ENCODE measurements around the gene MUC5B.
"Not testable (repeated sequence)": the region's sequence is repeated elsewhere in the genome, so short reads cannot be mapped to it uniquely, and the experiment has no call there.

MUC5B gene

DNA sequence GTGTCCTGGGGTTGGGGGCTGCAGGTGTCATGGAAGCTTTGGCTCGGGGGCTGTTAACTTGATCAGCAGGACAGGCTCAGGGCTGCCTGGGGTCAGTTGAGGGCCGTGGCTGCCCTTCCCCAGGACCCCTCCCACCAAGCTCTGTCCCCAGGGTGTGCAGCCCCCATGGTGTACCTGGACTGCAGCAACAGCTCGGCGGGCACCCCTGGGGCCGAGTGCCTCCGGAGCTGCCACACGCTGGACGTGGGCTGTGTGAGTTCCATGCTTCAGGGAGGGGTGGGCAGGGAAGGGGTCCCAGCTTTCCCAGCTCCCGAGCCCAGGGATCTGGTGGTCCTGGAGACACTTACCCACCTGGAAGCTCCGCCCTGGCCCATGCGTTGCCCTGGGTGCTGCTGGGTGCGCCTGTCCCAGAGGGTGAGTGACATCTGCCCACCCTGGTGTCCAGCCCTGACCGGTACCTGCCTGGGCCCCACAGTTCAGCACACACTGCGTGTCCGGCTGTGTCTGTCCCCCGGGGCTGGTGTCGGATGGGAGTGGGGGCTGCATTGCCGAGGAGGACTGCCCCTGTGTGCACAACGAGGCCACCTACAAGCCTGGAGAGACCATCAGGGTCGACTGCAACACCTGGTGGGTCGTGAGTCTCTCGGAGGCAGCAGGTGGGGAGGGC is 11.3 kb downstream of the MUC5B start:
- no peak for DNase-seq

DNA sequence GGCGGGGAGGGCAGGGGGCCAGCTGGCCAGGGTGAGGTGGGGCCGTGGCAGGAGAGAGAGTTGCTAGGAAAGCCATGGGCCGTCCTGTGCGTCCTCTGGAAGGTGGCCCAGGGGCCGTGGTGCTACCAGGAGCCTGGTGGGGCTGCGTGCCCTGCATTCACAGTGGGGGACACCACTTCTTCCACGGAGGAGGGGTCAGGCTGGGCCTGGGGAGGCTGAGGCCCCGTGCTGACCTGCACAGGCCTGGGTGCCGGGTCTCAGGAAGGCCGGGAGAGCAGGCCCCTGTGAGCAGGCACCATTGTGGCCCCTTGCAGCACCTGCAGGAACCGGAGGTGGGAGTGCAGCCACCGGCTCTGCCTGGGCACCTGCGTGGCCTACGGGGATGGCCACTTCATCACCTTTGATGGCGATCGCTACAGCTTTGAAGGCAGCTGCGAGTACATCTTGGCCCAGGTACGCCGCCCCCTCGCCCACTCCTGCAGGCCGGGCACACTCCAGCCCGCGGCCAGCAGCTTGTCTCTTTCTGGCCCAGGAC is 12.0 kb downstream of the MUC5B start:
- DNase-seq = no peak

DNA sequence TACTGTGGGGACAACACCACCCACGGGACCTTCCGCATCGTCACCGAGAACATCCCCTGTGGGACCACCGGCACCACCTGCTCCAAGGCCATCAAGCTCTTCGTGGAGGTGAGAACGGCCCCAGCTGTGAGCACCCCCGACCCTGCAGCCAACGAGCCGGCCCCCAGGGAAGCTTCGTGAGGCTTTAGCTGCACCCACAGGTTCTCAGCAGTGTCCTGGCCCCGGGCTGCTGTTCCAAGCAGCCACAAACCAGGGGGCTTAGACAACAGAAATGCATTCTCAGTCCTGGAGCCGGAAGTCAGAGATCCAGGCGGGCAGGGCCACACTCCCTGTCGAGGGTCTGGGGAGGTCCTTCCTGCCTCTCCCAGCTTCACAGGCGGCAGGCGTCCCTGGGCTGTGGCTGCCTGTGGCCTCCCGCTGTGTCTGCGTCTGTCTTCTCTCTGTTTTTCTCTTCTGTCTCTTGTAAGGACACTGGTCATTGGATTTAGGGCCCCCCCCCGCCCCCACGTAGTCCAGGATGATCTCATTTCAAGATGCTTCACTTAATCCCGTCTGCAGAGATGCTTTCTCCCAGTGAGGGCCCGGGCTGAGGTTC is 12.5 kb downstream of the MUC5B start:
- peak; percentile 21 for DNase-seq

DNA sequence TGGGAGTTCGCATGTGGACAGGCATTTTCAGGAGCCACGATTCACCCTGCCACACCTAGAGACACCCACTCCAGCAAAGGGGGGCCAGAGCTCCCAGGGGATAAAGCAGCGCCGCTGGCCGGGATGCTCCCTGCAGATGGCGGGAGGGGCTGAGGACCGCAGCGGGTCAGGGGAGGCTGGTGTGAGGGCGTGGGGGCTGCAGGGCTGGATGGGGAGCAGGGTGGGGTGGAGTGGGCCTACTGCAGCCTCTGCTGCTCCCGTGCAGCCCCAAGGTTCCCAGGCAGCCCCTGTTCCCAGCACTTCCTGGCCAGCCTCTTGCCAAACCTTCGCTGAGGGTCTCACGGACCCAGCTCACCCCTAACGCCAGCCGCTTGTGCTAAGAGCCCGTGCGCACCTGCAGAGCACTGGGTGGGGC is 13.0 kb downstream of the MUC5B start:
- no peak for DNase-seq

DNA sequence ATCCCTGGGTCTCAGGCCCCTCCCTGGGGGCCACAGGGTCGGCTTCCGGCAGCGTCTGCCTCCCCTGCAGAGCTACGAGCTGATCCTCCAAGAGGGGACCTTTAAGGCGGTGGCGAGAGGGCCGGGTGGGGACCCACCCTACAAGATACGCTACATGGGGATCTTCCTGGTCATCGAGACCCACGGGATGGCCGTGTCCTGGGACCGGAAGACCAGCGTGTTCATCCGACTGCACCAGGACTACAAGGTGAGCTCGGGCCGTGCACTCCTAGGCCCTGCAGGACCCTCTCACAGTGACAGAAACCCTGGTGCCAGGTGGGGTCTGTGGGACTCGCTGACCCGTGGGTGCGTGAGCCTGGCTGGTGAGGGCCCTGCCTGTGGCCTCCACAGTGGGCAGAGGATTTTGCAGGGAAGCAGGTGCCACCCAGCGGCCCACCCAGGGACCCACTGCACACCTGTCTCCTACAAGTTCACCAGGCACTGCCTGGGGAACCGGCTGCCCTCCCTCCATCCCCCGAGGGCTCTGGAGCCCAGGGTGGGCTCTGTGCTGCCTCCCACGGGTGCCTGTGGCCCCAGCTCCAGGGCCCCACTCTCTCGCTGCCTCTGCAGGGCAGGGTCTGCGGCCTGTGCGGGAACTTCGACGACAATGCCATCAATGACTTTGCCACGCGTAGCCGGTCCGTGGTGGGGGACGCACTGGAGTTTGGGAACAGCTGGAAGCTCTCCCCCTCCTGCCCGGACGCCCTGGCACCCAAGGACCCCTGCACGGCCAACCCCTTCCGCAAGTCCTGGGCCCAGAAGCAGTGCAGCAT is 13.7 kb downstream of the MUC5B start:
- DNase-seq = no peak

DNA sequence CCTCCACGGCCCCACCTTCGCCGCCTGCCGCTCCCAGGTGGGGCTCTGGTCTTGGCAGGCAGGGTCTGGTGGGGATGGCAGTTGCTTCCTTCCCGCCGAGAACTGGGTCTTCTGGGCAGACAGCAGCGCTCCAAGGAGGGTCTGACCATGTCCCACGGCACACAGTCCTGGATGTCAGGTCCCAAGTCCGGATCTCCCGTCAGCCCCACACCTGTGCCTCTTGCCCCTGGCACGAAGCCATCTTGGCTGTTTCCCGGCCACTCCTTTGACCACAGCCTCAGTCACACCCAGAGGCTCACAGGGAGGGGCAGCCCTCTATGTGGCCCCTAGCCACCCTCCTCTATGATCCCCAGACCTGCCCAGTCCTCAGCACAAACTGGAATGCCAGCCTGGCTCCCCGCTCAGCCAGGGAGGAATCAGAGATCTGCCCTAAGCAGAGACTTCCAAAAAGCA is 14.3 kb downstream of the MUC5B start:
- DNase-seq = no peak

DNA sequence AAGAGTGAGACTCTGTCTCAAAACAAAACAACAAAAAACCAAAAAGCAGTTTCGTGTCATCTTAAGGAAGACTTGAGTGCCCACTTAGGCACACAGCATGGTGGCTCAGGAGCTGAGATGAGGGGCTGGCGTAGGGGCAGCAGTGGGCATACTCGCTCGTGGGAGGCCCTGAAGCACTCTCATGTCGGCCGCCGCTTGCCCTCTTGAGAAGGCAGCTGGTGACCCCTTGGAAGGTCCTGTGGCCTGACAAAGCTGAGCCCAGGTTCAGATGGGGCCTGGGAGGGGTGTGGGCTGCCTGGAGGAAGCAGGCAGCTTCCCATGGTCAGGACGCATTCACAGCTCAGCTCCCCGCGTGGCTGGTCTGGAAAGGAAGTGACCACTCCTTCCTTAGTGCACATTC is 15.0 kb downstream of the MUC5B start:
- no peak for DNase-seq

DNA sequence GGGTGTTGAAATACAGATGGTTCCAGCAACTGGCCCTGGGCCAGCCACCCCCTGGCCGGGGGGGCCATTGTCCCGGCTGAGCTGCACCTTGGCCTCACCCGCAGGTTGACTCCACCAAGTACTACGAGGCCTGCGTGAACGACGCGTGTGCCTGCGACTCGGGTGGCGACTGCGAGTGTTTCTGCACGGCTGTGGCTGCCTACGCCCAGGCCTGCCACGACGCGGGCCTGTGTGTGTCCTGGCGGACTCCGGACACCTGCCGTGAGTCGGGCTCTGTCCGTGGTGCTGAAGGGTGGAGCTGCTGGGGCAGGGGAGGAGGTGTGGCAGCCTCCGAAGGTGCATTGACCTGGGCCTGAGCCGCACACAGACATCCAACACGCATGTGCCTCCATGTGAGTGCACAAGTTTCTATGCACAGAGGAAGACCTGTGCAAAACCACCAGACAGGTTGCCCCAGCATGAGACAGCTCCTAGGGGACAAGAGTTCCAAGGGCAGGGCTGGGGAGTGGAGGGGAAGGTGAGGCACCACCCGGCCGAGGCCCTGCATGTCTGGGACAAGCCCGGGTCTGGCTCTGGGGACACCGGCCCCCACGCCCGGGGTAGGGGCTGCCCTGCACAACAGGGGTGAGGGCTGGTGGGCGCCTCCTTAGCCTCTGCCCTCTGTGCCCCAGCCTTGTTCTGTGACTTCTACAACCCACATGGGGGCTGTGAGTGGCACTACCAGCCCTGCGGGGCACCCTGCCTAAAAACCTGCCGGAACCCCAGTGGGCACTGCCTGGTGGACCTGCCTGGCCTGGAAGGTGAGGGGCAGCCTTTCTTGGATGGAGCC is 16.1 kb downstream of the MUC5B start:
- no peak for DNase-seq

DNA sequence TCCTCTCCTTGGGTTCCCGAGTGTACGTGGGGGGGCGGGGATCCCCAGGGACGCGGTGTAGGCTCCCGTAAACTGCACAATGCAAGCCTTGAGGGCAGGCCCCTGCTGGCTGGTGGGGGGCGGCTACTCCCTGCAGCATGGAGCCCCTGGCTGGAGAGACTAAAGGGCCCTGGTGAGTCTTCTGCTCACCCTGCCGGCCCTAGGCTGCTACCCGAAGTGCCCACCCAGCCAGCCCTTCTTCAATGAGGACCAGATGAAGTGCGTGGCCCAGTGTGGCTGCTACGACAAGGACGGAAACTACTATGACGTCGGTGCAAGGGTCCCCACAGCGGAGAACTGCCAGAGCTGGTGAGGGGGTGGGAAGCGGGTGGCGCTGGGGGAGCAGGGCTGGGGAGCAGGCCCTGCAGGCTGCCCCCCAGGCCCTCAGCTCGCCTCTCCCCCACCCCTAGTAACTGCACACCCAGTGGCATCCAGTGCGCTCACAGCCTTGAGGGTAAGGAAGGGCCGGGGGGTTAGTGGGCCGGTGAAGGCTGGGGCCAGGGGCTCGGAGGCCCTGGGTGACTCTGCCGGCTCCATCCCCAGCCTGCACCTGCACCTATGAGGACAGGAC is 16.8 kb downstream of the MUC5B start:
- DNase-seq = no peak

DNA sequence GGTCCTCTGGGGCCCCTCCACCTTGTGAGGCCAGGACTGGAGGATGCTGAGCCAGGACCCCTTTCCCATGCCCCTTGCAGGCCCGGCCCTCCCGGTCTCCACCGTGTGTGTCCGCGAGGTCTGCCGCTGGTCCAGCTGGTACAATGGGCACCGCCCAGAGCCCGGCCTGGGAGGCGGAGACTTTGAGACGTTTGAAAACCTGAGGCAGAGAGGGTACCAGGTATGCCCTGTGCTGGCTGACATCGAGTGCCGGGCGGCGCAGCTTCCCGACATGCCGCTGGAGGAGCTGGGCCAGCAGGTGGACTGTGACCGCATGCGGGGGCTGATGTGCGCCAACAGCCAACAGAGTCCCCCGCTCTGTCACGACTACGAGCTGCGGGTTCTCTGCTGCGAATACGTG is 17.9 kb downstream of the MUC5B start:
- DNase-seq = no peak

DNA sequence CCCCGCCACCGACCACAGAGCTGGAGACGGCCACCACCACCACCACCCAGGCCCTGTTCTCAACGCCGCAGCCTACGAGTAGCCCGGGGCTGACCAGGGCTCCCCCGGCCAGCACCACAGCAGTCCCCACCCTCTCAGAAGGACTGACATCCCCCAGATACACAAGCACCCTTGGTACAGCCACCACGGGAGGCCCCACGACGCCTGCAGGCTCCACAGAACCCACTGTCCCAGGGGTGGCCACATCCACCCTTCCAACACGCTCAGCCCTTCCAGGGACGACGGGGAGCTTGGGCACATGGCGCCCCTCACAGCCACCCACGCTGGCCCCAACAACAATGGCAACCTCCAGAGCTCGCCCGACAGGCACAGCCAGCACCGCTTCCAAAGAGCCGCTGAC is 18.8 kb downstream of the MUC5B start:
- no peak for DNase-seq

DNA sequence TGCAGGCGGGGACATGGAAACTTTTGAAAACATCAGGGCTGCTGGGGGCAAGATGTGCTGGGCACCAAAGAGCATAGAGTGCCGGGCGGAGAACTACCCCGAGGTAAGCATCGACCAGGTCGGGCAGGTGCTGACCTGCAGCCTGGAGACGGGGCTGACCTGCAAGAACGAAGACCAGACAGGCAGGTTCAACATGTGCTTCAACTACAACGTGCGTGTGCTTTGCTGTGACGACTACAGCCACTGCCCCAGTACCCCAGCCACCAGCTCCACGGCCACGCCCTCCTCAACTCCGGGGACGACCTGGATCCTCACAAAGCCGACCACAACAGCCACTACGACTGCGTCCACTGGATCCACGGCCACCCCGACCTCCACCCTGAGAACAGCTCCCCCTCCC is 19.4 kb downstream of the MUC5B start:
- no peak for DNase-seq

DNA sequence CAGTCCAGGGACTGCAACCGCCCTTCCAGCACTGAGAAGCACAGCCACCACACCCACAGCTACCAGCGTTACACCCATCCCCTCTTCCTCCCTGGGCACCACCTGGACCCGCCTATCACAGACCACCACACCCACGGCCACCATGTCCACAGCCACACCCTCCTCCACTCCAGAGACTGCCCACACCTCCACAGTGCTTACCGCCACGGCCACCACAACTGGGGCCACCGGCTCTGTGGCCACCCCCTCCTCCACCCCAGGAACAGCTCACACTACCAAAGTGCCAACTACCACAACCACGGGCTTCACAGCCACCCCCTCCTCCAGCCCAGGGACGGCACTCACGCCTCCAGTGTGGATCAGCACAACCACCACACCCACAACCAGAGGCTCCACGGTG is 19.9 kb downstream of the MUC5B start:
- DNase-seq = not testable (repeated sequence)

DNA sequence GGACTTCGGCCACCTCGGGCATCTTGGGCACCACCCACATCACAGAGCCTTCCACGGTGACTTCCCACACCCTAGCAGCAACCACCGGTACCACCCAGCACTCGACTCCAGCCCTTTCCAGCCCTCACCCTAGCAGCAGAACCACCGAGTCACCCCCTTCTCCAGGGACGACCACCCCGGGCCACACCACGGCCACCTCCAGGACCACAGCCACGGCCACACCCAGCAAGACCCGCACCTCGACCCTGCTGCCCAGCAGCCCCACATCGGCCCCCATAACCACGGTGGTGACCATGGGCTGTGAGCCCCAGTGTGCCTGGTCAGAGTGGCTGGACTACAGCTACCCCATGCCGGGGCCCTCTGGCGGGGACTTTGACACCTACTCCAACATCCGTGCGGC is 20.7 kb downstream of the MUC5B start:
- DNase-seq = not testable (repeated sequence)

DNA sequence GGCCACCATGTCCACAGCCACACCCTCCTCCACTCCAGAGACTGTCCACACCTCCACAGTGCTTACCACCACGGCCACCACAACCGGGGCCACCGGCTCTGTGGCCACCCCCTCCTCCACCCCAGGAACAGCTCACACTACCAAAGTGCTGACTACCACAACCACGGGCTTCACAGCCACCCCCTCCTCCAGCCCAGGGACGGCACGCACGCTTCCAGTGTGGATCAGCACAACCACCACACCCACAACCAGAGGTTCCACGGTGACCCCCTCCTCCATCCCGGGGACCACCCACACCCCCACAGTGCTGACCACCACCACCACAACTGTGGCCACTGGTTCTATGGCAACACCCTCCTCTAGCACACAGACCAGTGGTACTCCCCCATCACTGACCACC is 21.7 kb downstream of the MUC5B start:
- not testable (repeated sequence) for DNase-seq

DNA sequence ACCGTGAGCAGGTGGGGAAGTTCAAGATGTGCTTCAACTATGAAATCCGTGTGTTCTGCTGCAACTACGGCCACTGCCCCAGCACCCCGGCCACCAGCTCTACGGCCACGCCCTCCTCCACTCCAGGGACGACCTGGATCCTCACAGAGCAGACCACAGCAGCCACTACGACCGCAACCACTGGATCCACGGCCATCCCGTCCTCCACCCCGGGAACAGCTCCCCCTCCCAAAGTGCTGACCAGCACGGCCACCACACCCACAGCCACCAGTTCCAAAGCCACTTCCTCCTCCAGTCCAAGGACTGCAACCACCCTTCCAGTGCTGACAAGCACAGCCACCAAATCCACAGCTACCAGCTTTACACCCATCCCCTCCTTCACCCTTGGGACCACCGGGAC is 22.9 kb downstream of the MUC5B start:
- not testable (repeated sequence) for DNase-seq

DNA sequence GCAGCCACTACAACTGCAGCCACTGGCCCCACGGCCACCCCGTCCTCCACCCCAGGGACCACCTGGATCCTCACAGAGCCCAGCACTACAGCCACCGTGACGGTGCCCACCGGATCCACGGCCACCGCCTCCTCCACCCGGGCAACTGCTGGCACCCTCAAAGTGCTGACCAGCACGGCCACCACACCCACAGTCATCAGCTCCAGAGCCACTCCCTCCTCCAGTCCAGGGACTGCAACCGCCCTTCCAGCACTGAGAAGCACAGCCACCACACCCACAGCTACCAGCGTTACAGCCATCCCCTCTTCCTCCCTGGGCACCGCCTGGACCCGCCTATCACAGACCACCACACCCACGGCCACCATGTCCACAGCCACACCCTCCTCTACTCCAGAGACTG is 23.4 kb downstream of the MUC5B start:
- not testable (repeated sequence) for DNase-seq

DNA sequence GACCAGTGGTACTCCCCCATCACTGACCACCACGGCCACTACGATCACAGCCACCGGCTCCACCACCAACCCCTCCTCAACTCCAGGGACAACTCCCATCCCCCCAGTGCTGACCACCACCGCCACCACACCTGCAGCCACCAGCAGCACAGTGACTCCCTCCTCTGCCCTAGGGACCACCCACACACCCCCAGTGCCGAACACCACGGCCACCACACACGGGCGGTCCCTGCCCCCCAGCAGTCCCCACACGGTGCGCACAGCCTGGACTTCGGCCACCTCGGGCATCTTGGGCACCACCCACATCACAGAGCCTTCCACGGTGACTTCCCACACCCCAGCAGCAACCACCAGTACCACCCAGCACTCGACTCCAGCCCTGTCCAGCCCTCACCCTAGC is 24.2 kb downstream of the MUC5B start:
- not testable (repeated sequence) for DNase-seq

DNA sequence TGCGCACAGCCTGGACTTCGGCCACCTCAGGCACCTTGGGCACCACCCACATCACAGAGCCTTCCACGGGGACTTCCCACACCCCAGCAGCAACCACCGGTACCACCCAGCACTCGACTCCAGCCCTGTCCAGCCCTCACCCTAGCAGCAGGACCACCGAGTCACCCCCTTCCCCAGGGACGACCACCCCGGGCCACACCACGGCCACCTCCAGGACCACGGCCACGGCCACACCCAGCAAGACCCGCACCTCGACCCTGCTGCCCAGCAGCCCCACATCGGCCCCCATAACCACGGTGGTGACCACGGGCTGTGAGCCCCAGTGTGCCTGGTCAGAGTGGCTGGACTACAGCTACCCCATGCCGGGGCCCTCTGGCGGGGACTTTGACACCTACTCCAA is 26.1 kb downstream of the MUC5B start:
- not testable (repeated sequence) for DNase-seq

DNA sequence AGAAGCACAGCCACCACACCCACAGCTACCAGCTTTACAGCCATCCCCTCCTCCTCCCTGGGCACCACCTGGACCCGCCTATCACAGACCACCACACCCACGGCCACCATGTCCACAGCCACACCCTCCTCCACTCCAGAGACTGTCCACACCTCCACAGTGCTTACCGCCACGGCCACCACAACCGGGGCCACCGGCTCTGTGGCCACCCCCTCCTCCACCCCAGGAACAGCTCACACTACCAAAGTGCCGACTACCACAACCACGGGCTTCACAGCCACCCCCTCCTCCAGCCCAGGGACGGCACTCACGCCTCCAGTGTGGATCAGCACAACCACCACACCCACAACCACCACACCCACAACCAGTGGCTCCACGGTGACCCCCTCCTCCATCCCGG is 27.5 kb downstream of the MUC5B start:
- not testable (repeated sequence) for DNase-seq

DNA sequence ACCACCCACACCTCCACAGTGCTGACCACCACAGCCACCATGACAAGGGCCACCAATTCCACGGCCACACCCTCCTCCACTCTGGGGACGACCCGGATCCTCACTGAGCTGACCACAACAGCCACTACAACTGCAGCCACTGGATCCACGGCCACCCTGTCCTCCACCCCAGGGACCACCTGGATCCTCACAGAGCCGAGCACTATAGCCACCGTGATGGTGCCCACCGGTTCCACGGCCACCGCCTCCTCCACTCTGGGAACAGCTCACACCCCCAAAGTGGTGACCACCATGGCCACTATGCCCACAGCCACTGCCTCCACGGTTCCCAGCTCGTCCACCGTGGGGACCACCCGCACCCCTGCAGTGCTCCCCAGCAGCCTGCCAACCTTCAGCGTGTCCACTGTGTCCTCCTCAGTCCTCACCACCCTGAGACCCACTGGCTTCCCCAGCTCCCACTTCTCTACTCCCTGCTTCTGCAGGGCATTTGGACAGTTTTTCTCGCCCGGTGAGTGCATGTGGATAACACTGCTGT is 28.4 kb downstream of the MUC5B start:
- no peak for DNase-seq
